H1 (cell line): ENCODE data around the gene CREBL2. TPM values are rescaled to one million over a fixed set of nuclear protein-coding genes. Genes with fewer than 3 reads are reported as not detected.

Experiments
- CTBP2 ChIP-seq: IDR thresholded peaks from 2 replicates; pipeline ENCODE4 v1.7.0; 2011; ENCODE audit warnings: borderline replicate concordance, mild to moderate bottlenecking, moderate library complexity, mixed read lengths, low read length; ENCODE audit not compliant: insufficient read depth, insufficient read length
- POLR2A ChIP-seq, 2 experiments: IDR thresholded peaks; 1 replicate in 1 of 2; 2 replicates in 1 of 2; pipeline ENCODE4 v1.6.1; 2011; ENCODE audit warnings: low read depth in 2 of 2, low read length in 2 of 2, mild to moderate bottlenecking in 2 of 2; ENCODE audit errors: control extremely low read depth in 1 of 2
- RXRA ChIP-seq: IDR thresholded peaks from 2 replicates; pipeline ENCODE4 v1.6.1; 2011; ENCODE audit warnings: low read depth, mild to moderate bottlenecking, low read length, moderate library complexity; ENCODE audit not compliant: insufficient read depth
- SP1 ChIP-seq: IDR thresholded peaks from 2 replicates; pipeline ENCODE4 v1.6.1; 2011; ENCODE audit warnings: low read depth, low read length
- SP2 ChIP-seq: IDR thresholded peaks from 2 replicates; pipeline ENCODE4 v1.6.1; 2012; ENCODE audit warnings: mild to moderate bottlenecking, low read length, inconsistent platforms
- SRF ChIP-seq: IDR thresholded peaks from 2 replicates; pipeline ENCODE4 v1.6.1; 2011; ENCODE audit warnings: mild to moderate bottlenecking, low read depth, low read length, moderate library complexity
- TEAD4 ChIP-seq: IDR thresholded peaks from 2 replicates; pipeline ENCODE4 v1.6.1; 2012; ENCODE audit warnings: low read depth, low read length, inconsistent platforms, mixed read lengths
- YY1 ChIP-seq: IDR thresholded peaks from 2 replicates; pipeline ENCODE4 v1.6.1; 2011; ENCODE audit warnings: low read depth, mild to moderate bottlenecking, low read length
- polyA plus RNA-seq, 7 experiments: library from polyadenylated mRNA; depleted of rRNA in 3 of 7; stranded (reverse) in 5 of 7; unstranded in 2 of 7; fragments of >200 nt in 5 of 7; fragments of 200-250 nt in 2 of 7; gene quantifications; 1 replicate in 5 of 7; 2 replicates in 1 of 7; 4 replicates in 1 of 7; pipeline versions ENCODE4 v1.2.1 to v1.2.3, GENCODE V29; 2011 to 2013; ENCODE audit warnings: missing spikeins in 2 of 7, mixed read lengths in 2 of 7
- total RNA-seq: library from RNA; stranded (reverse); fragmentation: NEBNext Ultra II Directional; extraction: Animal tissue kit (Norgen Biotek cat#: 25700); gene quantifications from 2 replicates; pipeline ENCODE4 v1.2.1, GENCODE V29; 2021
- TF ChIP-seq, protein P1 (sequence below): fragments of 300-600 bp; sonication (generic); IDR thresholded peaks from 2 replicates; pipeline ENCODE4 v1.7.1; 2012; ENCODE audit warnings: low read length, moderate library complexity, mild to moderate bottlenecking, inconsistent platforms; ENCODE audit not compliant: insufficient replicate concordance
- TF ChIP-seq, protein P2 (sequence below): IDR thresholded peaks from 2 replicates; pipeline ENCODE4 v1.6.1; 2012; ENCODE audit warnings: low read length, inconsistent platforms

CREBL2 gene
- total and polyA plus RNA-seq, 2 of the 8 experiments (the other 6 are each of a cell fraction or from before 2014, with no cell fraction given) = 9.8 to 18.3 TPM

DNA sequence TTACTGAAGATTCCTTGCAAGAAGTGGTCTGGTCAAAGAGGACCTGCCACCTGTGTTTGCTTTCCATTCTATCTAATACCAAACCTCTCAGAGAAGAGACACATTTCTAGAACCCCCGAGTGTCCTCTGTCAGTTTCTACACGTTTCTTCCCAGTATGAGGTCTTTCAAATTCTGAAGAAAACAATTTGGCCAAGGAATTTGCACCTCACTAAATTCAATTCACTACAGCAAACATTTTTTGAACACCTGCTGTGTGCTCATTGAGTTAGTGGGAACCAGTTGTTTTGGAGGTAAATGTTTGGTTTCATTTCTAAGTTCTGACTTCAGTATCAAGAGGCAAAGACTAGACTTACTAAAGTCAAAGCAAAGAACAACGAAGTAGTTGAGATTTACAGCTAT is 64.9 kb downstream of the CREBL2 start (continued):
- TF ChIP-seq, protein P1, sequence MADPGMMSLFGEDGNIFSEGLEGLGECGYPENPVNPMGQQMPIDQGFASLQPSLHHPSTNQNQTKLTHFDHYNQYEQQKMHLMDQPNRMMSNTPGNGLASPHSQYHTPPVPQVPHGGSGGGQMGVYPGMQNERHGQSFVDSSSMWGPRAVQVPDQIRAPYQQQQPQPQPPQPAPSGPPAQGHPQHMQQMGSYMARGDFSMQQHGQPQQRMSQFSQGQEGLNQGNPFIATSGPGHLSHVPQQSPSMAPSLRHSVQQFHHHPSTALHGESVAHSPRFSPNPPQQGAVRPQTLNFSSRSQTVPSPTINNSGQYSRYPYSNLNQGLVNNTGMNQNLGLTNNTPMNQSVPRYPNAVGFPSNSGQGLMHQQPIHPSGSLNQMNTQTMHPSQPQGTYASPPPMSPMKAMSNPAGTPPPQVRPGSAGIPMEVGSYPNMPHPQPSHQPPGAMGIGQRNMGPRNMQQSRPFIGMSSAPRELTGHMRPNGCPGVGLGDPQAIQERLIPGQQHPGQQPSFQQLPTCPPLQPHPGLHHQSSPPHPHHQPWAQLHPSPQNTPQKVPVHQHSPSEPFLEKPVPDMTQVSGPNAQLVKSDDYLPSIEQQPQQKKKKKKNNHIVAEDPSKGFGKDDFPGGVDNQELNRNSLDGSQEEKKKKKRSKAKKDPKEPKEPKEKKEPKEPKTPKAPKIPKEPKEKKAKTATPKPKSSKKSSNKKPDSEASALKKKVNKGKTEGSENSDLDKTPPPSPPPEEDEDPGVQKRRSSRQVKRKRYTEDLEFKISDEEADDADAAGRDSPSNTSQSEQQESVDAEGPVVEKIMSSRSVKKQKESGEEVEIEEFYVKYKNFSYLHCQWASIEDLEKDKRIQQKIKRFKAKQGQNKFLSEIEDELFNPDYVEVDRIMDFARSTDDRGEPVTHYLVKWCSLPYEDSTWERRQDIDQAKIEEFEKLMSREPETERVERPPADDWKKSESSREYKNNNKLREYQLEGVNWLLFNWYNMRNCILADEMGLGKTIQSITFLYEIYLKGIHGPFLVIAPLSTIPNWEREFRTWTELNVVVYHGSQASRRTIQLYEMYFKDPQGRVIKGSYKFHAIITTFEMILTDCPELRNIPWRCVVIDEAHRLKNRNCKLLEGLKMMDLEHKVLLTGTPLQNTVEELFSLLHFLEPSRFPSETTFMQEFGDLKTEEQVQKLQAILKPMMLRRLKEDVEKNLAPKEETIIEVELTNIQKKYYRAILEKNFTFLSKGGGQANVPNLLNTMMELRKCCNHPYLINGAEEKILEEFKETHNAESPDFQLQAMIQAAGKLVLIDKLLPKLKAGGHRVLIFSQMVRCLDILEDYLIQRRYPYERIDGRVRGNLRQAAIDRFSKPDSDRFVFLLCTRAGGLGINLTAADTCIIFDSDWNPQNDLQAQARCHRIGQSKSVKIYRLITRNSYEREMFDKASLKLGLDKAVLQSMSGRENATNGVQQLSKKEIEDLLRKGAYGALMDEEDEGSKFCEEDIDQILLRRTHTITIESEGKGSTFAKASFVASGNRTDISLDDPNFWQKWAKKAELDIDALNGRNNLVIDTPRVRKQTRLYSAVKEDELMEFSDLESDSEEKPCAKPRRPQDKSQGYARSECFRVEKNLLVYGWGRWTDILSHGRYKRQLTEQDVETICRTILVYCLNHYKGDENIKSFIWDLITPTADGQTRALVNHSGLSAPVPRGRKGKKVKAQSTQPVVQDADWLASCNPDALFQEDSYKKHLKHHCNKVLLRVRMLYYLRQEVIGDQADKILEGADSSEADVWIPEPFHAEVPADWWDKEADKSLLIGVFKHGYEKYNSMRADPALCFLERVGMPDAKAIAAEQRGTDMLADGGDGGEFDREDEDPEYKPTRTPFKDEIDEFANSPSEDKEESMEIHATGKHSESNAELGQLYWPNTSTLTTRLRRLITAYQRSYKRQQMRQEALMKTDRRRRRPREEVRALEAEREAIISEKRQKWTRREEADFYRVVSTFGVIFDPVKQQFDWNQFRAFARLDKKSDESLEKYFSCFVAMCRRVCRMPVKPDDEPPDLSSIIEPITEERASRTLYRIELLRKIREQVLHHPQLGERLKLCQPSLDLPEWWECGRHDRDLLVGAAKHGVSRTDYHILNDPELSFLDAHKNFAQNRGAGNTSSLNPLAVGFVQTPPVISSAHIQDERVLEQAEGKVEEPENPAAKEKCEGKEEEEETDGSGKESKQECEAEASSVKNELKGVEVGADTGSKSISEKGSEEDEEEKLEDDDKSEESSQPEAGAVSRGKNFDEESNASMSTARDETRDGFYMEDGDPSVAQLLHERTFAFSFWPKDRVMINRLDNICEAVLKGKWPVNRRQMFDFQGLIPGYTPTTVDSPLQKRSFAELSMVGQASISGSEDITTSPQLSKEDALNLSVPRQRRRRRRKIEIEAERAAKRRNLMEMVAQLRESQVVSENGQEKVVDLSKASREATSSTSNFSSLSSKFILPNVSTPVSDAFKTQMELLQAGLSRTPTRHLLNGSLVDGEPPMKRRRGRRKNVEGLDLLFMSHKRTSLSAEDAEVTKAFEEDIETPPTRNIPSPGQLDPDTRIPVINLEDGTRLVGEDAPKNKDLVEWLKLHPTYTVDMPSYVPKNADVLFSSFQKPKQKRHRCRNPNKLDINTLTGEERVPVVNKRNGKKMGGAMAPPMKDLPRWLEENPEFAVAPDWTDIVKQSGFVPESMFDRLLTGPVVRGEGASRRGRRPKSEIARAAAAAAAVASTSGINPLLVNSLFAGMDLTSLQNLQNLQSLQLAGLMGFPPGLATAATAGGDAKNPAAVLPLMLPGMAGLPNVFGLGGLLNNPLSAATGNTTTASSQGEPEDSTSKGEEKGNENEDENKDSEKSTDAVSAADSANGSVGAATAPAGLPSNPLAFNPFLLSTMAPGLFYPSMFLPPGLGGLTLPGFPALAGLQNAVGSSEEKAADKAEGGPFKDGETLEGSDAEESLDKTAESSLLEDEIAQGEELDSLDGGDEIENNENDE = peak; percentile 68
- TF ChIP-seq SRF (no peak), SP2 (no peak), SP1 (peak; percentile 84), RXRA (no peak), TEAD4 (peak; percentile 70; the same call in 1 of the 2 replicates), CTBP2 (no peak), YY1 (no peak), POLR2A (IDR thresholded peaks at IDR 0.05; ENCODE audit: control extremely low read depth in 1 of 2, low read depth in 2 of 2, low read length in 2 of 2) (no peak)
- TF ChIP-seq, protein P2, sequence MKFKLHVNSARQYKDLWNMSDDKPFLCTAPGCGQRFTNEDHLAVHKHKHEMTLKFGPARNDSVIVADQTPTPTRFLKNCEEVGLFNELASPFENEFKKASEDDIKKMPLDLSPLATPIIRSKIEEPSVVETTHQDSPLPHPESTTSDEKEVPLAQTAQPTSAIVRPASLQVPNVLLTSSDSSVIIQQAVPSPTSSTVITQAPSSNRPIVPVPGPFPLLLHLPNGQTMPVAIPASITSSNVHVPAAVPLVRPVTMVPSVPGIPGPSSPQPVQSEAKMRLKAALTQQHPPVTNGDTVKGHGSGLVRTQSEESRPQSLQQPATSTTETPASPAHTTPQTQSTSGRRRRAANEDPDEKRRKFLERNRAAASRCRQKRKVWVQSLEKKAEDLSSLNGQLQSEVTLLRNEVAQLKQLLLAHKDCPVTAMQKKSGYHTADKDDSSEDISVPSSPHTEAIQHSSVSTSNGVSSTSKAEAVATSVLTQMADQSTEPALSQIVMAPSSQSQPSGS = no peak
